K562 (cell line): Measurements from ENCODE around the gene HCN4. TPM values are rescaled to one million over a fixed set of nuclear protein-coding genes. Genes with fewer than 3 reads are reported as not detected.

Source experiments
- CUX1 ChIP-seq: fragments of 200-800 bp; sonication (Bioruptor generic); IDR thresholded peaks from 2 replicates; pipeline ENCODE4 v1.6.1; 2016; ENCODE audit warnings: missing genetic modification characterization, missing compliant biosample characterization
- DEAF1 ChIP-seq: fragments of 450-650 bp; formaldehyde crosslinking; IDR thresholded peaks from 2 replicates; pipeline ENCODE4 v1.4.0; 2020; ENCODE audit warnings: mild to moderate bottlenecking, moderate library complexity
- RFX5 ChIP-seq: IDR thresholded peaks from 2 replicates; pipeline ENCODE4 v1.6.1; 2011; ENCODE audit warnings: low read depth, mild to moderate bottlenecking, improper control_type of control experiment, low read length
- SMC3 ChIP-seq: conservative IDR thresholded peaks from 2 replicates; pipeline ENCODE4 v1.6.1; 2011; ENCODE audit warnings: low read depth, low read length, improper control_type of control experiment; ENCODE audit not compliant: insufficient read depth
- polyA plus RNA-seq, 8 experiments: library from polyadenylated mRNA; depleted of rRNA in 4 of 8; stranded (reverse) in 5 of 8; unstranded in 3 of 8; fragments of >200 nt; fragmentation: Nextera tagmentation in 2 of 8; fragmentation: Illumina TruSeq in 1 of 8; extraction: Ambion mirVana in 2 of 8; extraction: Trizol in 1 of 8; gene quantifications; 2 replicates each; pipeline versions ENCODE4 v1.2.1 to v1.2.3, GENCODE V29; 2011 to 2014; ENCODE audit warnings: inconsistent platforms in 1 of 8, missing spikeins in 1 of 8
- total RNA-seq, 7 experiments: library from RNA; depleted of rRNA in 6 of 7; stranded (reverse); fragments of >200 nt in 6 of 7; fragmentation: Illumina TruSeq in 2 of 7; extraction: Trizol in 2 of 7; gene quantifications; 2 replicates each; pipeline versions ENCODE4 v1.2.1 to v1.2.3, GENCODE V29; 2011 to 2021; ENCODE audit warnings: low replicate concordance in 1 of 7
- TF ChIP-seq, protein P1 (sequence below): fragments of 200-800 bp; sonication (Bioruptor generic); IDR thresholded peaks from 2 replicates; pipeline ENCODE4 v1.6.1; 2017; ENCODE audit warnings: missing genetic modification characterization, missing compliant biosample characterization

Gene HCN4
- total and polyA plus RNA-seq, 9 of the 15 experiments (the other 6 are each of a cell fraction or from before 2014, with no cell fraction given): not detected

- TF ChIP-seq CUX1: no peak
- TF ChIP-seq, protein P1, sequence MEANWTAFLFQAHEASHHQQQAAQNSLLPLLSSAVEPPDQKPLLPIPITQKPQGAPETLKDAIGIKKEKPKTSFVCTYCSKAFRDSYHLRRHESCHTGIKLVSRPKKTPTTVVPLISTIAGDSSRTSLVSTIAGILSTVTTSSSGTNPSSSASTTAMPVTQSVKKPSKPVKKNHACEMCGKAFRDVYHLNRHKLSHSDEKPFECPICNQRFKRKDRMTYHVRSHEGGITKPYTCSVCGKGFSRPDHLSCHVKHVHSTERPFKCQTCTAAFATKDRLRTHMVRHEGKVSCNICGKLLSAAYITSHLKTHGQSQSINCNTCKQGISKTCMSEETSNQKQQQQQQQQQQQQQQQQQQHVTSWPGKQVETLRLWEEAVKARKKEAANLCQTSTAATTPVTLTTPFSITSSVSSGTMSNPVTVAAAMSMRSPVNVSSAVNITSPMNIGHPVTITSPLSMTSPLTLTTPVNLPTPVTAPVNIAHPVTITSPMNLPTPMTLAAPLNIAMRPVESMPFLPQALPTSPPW (CRISPR knock-in tag): no peak
- TF ChIP-seq DEAF1 (CRISPR knock-in tag): 0 out of 2 replicates have a peak, but pooled peaks have one; percentile 47
- peak; percentile 67; the same call in 1 of the 2 replicates for TF ChIP-seq SMC3
- TF ChIP-seq RFX5: no peak
Observed at GRCh38 chr15:73305331-73306211, 63.2 kb downstream of the HCN4 start (continued).
